Measurements from ENCODE around the gene MTMR3.

- no peak for TF ChIP-seq CEBPB (IDR thresholded peaks at IDR 0.05)
- TF ChIP-seq NFIC (IDR thresholded peaks at IDR 0.05), result no peak
- TF ChIP-seq CREB1 (IDR thresholded peaks at IDR 0.05; ENCODE audit: low read depth), result no peak
- TF ChIP-seq MAX (IDR thresholded peaks at IDR 0.05), result no peak
- TF ChIP-seq EP300 (IDR thresholded peaks at IDR 0.05; ENCODE audit: borderline replicate concordance), result no peak
- no peak for TF ChIP-seq RAD21 (IDR thresholded peaks at IDR 0.05; ENCODE audit: low read depth)
- no peak for TF ChIP-seq YY1 (IDR thresholded peaks at IDR 0.05; ENCODE audit: low read depth)
- no peak for TF ChIP-seq REST (IDR thresholded peaks at IDR 0.05; ENCODE audit: low read depth)
- no peak for TF ChIP-seq TAF1 (IDR thresholded peaks at IDR 0.05; ENCODE audit: low read depth)
- TF ChIP-seq TCF12 (IDR thresholded peaks at IDR 0.05; ENCODE audit: low read depth), result no peak
- no peak for TF ChIP-seq TEAD4 (IDR thresholded peaks at IDR 0.05)
- TF ChIP-seq EGR1 (IDR thresholded peaks at IDR 0.05), result no peak
- no peak for TF ChIP-seq FOXM1 (IDR thresholded peaks at IDR 0.05; ENCODE audit: borderline replicate concordance, low read depth)
- TF ChIP-seq ZBTB7A (IDR thresholded peaks at IDR 0.05; ENCODE audit: low read depth), result no peak
These were observed 50.6 kb downstream of the MTMR3 start for GRCh38 chr22:29933619-29934018.

All from Ishikawa (cell line).